Astrocyte (in vitro differentiated cells and primary cell): ENCODE measurements around the gene NRP1.

Experiments used
- EZH2 ChIP-seq: IDR thresholded peaks from 2 replicates; pipeline ENCODE4 v1.6.1; 2012; ENCODE audit warnings: mild to moderate bottlenecking, low read length, inconsistent platforms; ENCODE audit not compliant: insufficient read depth
- TF ChIP-seq, protein P1 (sequence below): IDR thresholded peaks from 2 replicates; pipeline ENCODE4 v1.5.1; 2011; ENCODE audit warnings: low read depth, mild to moderate bottlenecking, inconsistent platforms, low read length, moderate library complexity; ENCODE audit not compliant: insufficient read depth

DNA sequence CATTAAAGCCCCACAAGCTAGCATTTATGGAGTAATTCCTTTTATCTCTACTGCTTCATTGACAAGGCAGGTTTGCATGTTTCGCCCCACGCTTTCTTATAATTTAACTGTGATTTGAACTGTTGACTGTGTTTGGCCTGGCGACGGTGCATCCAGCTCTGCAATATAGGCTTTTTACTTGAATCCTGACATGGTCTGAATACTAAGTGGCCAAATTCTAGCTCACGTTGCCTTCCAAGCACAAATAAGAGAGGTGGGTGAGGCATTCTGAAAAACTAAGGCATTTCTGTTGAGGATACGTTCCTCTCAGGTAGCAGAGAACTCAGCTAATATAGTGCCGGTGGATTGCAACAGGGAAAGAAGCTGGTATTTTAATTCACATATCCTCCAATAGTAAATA lies 61.8 kb downstream of the NRP1 start:
- TF ChIP-seq, protein P1, sequence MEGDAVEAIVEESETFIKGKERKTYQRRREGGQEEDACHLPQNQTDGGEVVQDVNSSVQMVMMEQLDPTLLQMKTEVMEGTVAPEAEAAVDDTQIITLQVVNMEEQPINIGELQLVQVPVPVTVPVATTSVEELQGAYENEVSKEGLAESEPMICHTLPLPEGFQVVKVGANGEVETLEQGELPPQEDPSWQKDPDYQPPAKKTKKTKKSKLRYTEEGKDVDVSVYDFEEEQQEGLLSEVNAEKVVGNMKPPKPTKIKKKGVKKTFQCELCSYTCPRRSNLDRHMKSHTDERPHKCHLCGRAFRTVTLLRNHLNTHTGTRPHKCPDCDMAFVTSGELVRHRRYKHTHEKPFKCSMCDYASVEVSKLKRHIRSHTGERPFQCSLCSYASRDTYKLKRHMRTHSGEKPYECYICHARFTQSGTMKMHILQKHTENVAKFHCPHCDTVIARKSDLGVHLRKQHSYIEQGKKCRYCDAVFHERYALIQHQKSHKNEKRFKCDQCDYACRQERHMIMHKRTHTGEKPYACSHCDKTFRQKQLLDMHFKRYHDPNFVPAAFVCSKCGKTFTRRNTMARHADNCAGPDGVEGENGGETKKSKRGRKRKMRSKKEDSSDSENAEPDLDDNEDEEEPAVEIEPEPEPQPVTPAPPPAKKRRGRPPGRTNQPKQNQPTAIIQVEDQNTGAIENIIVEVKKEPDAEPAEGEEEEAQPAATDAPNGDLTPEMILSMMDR, result no peak
- no peak for TF ChIP-seq EZH2
